ENCODE results near the gene EXT2.

The EXT2 gene

GRCh38 chr11:44192017-44192385, 96.5 kb downstream of the EXT2 start:
- Mint-ChIP-seq H3K27ac (no peak overlapping the region), H3K36me3 (peaks cover 52% of the 10 kb centered on the region)

DNA sequence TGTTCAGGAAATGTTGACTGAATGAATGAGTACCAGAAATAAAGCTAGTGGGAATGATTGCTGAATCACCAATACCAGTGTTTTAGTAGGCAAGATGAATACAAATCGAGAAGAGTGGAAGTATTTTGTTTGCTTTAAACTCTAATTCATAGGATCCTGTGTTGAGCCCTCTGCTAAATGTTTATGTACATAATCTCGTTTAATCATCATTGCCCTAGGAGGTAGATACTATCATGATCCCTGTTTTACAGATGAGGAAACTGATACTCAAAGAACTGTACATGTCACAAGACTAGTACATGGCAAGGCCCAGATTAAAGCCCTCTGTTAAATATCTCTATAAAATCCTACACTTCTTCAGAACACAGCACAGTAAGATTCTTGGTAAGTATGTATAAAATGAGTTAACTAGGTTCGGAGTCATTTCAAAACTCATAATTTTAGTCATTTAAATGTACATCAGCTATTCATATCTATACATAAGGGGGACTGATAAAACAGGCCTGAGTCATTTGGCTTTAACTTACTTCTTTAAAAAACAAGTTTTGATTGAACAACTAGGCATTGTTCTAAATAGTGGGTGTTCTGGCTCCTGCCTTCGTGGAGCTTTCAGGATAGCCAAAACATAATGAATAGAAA, 97.1 kb downstream of the EXT2 start:
- Mint-ChIP-seq H3K27ac (no peak overlapping the region), H3K27me3 (no peaks in the 10 kb centered on the region), H3K4me1 (peaks cover 12% of the 10 kb centered on the region), H3K36me3 (peaks cover 50% of the 10 kb centered on the region), H3K4me3 (no peak overlapping the region), H3K9me3 (peaks cover 6% of the 10 kb centered on the region)

More at GRCh38 chr11:44192017-44192385, 96.5 kb downstream of the EXT2 start:
- Mint-ChIP-seq H3K9me3 (peaks cover 10% of the 10 kb centered on the region), H3K4me1 (peaks cover 12% of the 10 kb centered on the region), H3K27me3 (no peaks in the 10 kb centered on the region), H3K4me3 (no peak overlapping the region)

GRCh38 chr11:44193856-44194255, 98.4 kb downstream of the EXT2 start:
- peaks cover 48% of the 10 kb centered on the region for H3K36me3 Mint-ChIP-seq
- H3K4me3 Mint-ChIP-seq = no peak overlapping the region

DNA sequence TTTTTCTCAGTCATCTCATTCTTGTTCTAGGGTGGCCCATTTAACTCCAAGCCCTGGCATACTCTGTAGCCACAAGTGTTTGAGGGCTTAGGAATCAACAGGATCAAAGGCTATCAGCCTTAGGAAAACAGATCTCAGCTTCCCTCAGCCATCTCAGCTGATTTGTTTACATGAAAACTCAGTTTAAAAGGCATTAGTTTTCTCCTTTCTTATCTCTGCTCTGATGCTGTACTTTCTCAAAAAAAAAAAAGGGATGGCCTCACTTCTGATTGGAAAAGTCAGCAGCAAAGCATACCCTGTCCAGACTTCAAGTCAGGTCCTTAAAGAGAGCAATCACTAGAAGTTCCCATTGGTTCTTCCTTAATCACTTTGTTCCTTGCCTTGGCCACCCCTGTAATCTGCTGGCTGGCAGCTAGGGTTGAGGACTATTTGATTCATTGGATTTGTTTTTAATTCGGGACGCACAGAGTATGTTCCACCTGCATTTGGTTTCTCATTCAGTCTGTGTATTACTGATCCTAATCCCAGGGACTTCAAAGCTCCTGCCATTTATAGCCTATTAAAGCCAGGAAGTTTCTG, 102.8 kb downstream of the EXT2 start:
- H3K27me3 Mint-ChIP-seq = no peaks in the 10 kb centered on the region
- H3K36me3 Mint-ChIP-seq = peaks cover 42% of the 10 kb centered on the region
- no peaks in the 10 kb centered on the region for H3K9me3 Mint-ChIP-seq
- no peak overlapping the region for H3K4me3 Mint-ChIP-seq
- no peaks in the 10 kb centered on the region for H3K4me1 Mint-ChIP-seq
- no peak overlapping the region for H3K27ac Mint-ChIP-seq

More at GRCh38 chr11:44193856-44194255, 98.4 kb downstream of the EXT2 start:
- H3K27ac Mint-ChIP-seq = no peak overlapping the region
- H3K27me3 Mint-ChIP-seq = no peaks in the 10 kb centered on the region
- H3K4me1 Mint-ChIP-seq = peaks cover 7% of the 10 kb centered on the region
- peaks cover under 1% of the 10 kb centered on the region for H3K9me3 Mint-ChIP-seq

GRCh38 chr11:44199298-44199697, 103.8 kb downstream of the EXT2 start:
- H3K9me3 Mint-ChIP-seq = no peaks in the 10 kb centered on the region
- H3K27ac Mint-ChIP-seq = no peak overlapping the region
- peaks cover 40% of the 10 kb centered on the region for H3K36me3 Mint-ChIP-seq

DNA sequence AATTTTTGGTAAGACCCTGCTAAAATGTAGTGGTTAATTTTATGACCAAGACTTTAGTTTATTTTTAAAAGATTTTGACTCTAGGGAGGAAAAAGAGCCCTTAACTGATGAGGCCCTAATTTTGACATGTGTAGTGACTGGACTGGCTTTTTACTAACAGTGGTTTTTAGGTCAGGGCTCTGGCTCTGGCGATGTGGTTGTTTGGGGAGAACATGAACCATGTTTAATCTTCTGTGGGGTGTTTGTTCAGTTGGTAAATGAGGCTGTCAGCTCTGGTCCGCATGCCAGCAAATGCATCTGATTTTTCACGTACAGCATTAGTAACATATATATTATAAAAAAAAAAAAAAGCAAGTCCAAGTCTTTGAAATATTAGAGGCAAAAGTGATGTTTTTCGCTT, 104.3 kb downstream of the EXT2 start:
- H3K4me1 Mint-ChIP-seq = no peaks in the 10 kb centered on the region
- no peaks in the 10 kb centered on the region for H3K9me3 Mint-ChIP-seq
- H3K36me3 Mint-ChIP-seq = peaks cover 35% of the 10 kb centered on the region
- no peak overlapping the region for H3K4me3 Mint-ChIP-seq
- H3K27ac Mint-ChIP-seq = no peak overlapping the region
- H3K27me3 Mint-ChIP-seq = no peaks in the 10 kb centered on the region

More at GRCh38 chr11:44199298-44199697, 103.8 kb downstream of the EXT2 start:
- Mint-ChIP-seq H3K27me3 (no peaks in the 10 kb centered on the region), H3K4me3 (no peak overlapping the region), H3K4me1 (no peaks in the 10 kb centered on the region)

DNA sequence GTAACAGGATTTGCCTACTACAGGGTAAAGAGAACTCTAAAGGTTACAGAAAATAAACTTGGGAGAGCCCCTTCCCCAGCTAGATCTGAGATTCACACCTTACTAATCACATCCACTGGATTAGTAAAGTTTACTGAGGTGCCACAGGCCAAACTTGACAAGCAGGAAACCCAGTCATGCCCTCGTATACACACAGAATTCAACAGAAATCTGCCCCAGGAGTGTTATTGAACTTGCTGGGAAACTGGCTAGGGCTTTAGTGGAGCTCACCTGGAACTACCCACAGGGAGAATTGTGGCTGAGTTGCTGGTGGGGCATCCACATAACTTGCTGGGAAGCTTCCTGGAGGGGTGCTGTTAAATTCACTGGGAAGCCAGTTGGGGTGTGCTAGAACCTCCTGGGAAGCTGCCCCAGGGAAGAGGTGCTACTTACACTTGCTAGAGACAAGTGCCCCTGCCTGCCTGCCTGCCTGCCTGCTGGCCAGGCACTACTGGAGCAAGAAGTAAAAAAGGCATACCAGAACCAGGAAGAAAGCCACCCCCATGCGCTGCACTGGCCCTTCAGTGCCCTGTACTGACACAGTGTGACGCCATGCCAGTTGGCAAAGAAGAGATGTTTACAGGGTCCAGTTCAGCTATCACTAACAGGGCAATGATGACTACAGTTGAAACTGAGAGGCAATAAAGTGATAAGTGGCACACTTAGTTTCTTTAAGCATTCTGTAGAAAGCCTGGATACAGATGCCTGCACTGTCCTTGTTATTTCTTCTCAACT, 108.0 kb downstream of the EXT2 start:
- Mint-ChIP-seq H3K9me3 (no peaks in the 10 kb centered on the region), H3K4me1 (no peaks in the 10 kb centered on the region), H3K4me3 (no peak overlapping the region), H3K27ac (no peak overlapping the region), H3K27me3 (no peaks in the 10 kb centered on the region), H3K36me3 (peaks cover 43% of the 10 kb centered on the region)

DNA sequence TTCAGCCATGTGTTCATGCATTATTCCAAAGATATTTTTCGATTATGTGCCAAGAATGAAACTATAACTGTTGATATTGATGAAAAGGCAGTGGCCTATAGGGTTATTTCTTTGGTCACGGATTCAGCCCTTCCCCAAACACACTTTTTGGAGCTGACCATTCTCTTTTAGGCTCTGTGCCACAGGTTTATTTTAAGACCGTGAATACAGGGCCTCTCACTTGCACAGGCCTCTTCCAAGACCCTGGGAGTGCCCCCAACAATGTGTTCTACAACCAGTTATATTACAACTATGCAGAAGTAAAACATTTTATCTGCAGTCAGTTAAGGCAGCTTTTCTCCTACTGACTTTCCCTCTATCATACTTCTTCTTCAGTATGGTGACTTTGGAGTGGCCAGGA, 109.9 kb downstream of the EXT2 start:
- Mint-ChIP-seq H3K4me3 (no peak overlapping the region), H3K27me3 (no peaks in the 10 kb centered on the region), H3K27ac (no peak overlapping the region), H3K9me3 (peaks cover 5% of the 10 kb centered on the region), H3K36me3 (peaks cover 50% of the 10 kb centered on the region), H3K4me1 (no peaks in the 10 kb centered on the region)

GRCh38 chr11:44205836-44206235, 110.4 kb downstream of the EXT2 start:
- no peak overlapping the region for H3K27ac Mint-ChIP-seq
- no peaks in the 10 kb centered on the region for H3K27me3 Mint-ChIP-seq
- H3K9me3 Mint-ChIP-seq = peaks cover 9% of the 10 kb centered on the region
- no peak overlapping the region for H3K4me3 Mint-ChIP-seq
- no peaks in the 10 kb centered on the region for H3K4me1 Mint-ChIP-seq
- peaks cover 52% of the 10 kb centered on the region for H3K36me3 Mint-ChIP-seq

GRCh38 chr11:44207292-44207691, 111.8 kb downstream of the EXT2 start:
- H3K9me3 Mint-ChIP-seq = peaks cover 18% of the 10 kb centered on the region
- no peak overlapping the region for H3K4me3 Mint-ChIP-seq
- H3K27me3 Mint-ChIP-seq = no peaks in the 10 kb centered on the region
- no peak overlapping the region for H3K27ac Mint-ChIP-seq
- peaks cover 56% of the 10 kb centered on the region for H3K36me3 Mint-ChIP-seq
- H3K4me1 Mint-ChIP-seq = no peaks in the 10 kb centered on the region

DNA sequence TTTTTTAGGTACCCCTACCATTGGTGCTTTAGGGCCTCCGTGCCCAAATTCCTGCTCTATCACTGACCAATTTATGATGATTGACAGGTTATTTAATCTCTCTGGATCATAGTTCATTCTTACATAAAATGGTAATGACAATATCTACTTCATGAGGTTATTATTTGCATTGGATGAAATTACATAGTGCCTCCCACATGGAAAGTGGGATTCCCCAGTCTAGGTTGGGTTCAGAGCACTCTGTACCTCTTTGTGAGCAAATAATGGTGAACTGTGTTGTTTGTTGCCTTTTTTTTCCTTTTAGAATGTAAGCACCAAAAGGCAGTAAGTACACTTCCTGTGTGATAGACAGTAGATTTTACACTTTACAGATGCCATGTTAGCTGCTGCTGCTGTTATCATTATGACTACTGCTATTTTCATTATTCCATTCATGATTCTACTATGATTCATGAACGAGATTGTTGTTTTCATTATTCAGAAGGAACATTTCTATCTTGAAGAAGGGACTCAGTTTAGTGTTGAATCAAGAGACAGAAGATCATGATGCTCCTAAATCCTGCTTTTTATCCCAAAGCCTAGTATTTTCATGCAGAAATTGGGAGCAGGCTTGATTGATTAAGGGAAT, 113.6 kb downstream of the EXT2 start:
- H3K27me3 Mint-ChIP-seq = no peaks in the 10 kb centered on the region
- H3K4me3 Mint-ChIP-seq = no peak overlapping the region
- peaks cover 67% of the 10 kb centered on the region for H3K36me3 Mint-ChIP-seq
- no peak overlapping the region for H3K27ac Mint-ChIP-seq
- H3K4me1 Mint-ChIP-seq = no peaks in the 10 kb centered on the region
- H3K9me3 Mint-ChIP-seq = peaks cover 24% of the 10 kb centered on the region

DNA sequence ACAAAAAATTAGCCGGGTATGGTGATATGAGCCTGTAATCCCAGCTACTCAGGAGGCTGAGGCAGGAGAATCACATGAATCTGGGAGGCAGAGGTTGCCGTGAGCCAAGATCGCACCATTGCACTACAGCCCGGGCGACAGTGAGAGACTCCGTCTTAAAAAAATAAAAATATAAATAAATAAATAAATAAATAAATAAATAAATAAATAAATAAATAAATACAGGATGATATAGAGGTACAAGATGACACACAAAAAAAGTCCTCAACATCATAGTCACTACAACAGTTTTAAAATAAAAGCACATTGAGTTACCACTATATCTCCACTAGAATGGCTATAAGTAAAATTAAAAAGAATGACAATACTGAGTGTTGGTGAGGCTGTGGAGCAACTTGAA, 116.7 kb downstream of the EXT2 start:
- Mint-ChIP-seq H3K27me3 (no peaks in the 10 kb centered on the region), H3K4me3 (no peak overlapping the region), H3K9me3 (peaks cover 24% of the 10 kb centered on the region), H3K36me3 (peaks cover 64% of the 10 kb centered on the region), H3K4me1 (no peaks in the 10 kb centered on the region), H3K27ac (no peak overlapping the region)

DNA sequence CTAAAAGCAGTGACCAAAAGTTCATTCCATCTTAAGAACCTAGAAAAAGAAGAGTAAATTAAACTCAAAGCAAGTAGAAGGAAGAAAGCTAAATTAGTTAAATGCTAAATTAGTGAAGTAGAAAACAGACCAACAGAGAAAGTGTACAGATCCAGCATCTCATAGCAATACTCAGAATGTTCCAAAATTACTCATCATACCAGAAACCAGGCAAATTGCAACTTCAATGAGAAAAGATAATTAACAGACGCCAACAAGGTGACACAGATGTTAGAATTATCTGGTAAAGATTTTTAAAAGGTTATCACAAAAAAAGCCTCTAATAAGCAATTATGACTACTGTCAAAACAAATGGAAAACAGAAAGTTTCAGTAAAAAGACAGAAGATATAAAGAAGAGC, 117.7 kb downstream of the EXT2 start:
- no peaks in the 10 kb centered on the region for H3K27me3 Mint-ChIP-seq
- peaks cover 24% of the 10 kb centered on the region for H3K9me3 Mint-ChIP-seq
- H3K4me3 Mint-ChIP-seq = no peak overlapping the region
- no peaks in the 10 kb centered on the region for H3K4me1 Mint-ChIP-seq
- H3K27ac Mint-ChIP-seq = no peak overlapping the region
- peaks cover 61% of the 10 kb centered on the region for H3K36me3 Mint-ChIP-seq

DNA sequence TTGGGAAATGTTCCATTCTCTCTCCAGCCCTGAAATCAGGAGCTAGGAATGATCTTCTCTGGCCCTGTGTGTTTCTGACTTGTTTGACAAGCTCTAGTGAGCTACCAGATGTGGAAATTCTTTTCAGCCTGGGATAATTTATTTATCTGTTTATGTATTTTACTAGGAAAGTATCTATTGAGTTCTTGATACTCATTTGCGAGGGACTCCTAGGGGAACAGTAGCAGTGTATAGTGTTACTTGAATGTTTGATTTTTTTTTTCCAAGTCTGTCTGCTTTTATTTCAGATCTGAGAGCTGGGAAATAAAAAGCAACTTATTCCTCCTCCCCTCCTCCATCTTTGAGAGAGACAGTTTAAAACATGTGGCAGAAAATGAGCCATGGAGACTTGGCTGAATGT, 122.0 kb downstream of the EXT2 start:
- peaks cover 44% of the 10 kb centered on the region for H3K36me3 Mint-ChIP-seq
- no peak overlapping the region for H3K4me3 Mint-ChIP-seq
- H3K27ac Mint-ChIP-seq = no peak overlapping the region
- H3K9me3 Mint-ChIP-seq = peaks cover 6% of the 10 kb centered on the region
- no peaks in the 10 kb centered on the region for H3K4me1 Mint-ChIP-seq
- H3K27me3 Mint-ChIP-seq = no peaks in the 10 kb centered on the region

GRCh38 chr11:44219830-44220796, 124.6 kb downstream of the EXT2 start:
- no peak overlapping the region for H3K27ac Mint-ChIP-seq
- H3K4me3 Mint-ChIP-seq = no peak overlapping the region
- no peaks in the 10 kb centered on the region for H3K9me3 Mint-ChIP-seq
- peaks cover 30% of the 10 kb centered on the region for H3K36me3 Mint-ChIP-seq
- H3K27me3 Mint-ChIP-seq = no peaks in the 10 kb centered on the region
- no peaks in the 10 kb centered on the region for H3K4me1 Mint-ChIP-seq

Measured in activated naive CD4-positive, alpha-beta T cell treated with anti-CD3 and anti-CD28 coated beads, Interleukin-2, amount 50 U/mL, for 24 hours (primary cell).